Amygdala (tissue), 56 donors: ENCODE results near the gene H2BK1.

Source experiments
- DNase-seq, 56 donors: peaks; one replicate each; lab custom pipeline; 2025; lab: John Stamatoyannopoulos, UW

H2BK1 gene

GRCh38 chr7:151166629-151167196 lies 43.6 kb downstream of the H2BK1 start:
- no peak for DNase-seq

- no peak for DNase-seq
Observed at GRCh38 chr7:151161757-151162156, 48.5 kb downstream of the H2BK1 start.
